MM.1S (cell line): ENCODE results near the gene PER1.

Experiments
- DNase-seq: peaks from one replicate; pipeline ENCODE4 v3.0.0-alpha.2; 2015
- H2AFZ ChIP-seq: fragments of 300-600 bp; sonication (generic); 2 replicates; pipeline ENCODE4 v1.6.0; 2016; ENCODE audit warnings: antibody characterized with exemption, low read length
- H3F3A ChIP-seq: fragments of 300-600 bp; sonication (generic); 2 replicates; pipeline ENCODE4 v1.6.1; 2016; ENCODE audit warnings: mild to moderate bottlenecking, antibody characterized with exemption, low read length, moderate library complexity, mixed read lengths; ENCODE audit not compliant: insufficient read depth
- H3K27ac ChIP-seq: fragments of 300-600 bp; sonication (generic); 2 replicates; pipeline ENCODE4 v1.5.1; 2016; ENCODE audit warnings: mild to moderate bottlenecking, low read length
- H3K27me3 ChIP-seq: fragments of 300-600 bp; sonication (generic); replicated peaks from 2 replicates; pipeline ENCODE4 v1.6.0; 2016; ENCODE audit warnings: low read length; ENCODE audit not compliant: insufficient read depth
- H3K36me3 ChIP-seq: fragments of 300-600 bp; sonication (generic); replicated peaks from 2 replicates; pipeline ENCODE4 v1.6.1; 2016; ENCODE audit warnings: mild to moderate bottlenecking, low read length, mixed read lengths; ENCODE audit not compliant: insufficient read depth
- H3K4me1 ChIP-seq: fragments of 300-600 bp; sonication (generic); 2 replicates; pipeline ENCODE4 v1.6.1; 2016; ENCODE audit warnings: low read length, mixed read lengths
- H3K4me2 ChIP-seq: fragments of 300-600 bp; sonication (generic); 2 replicates; pipeline ENCODE4 v1.6.0; 2016; ENCODE audit warnings: low read depth, low read length
- H3K4me3 ChIP-seq: fragments of 300-600 bp; sonication (generic); 2 replicates; pipeline ENCODE4 v1.5.1; 2016; ENCODE audit warnings: low read length, mixed read lengths
- H3K79me2 ChIP-seq: fragments of 300-600 bp; sonication (generic); 2 replicates; pipeline ENCODE4 v1.6.1; 2016; ENCODE audit warnings: mixed run types, low read length, mixed read lengths
- H3K9ac ChIP-seq: fragments of 300-600 bp; sonication (generic); 2 replicates; pipeline ENCODE4 v1.6.1; 2016; ENCODE audit warnings: low read length, mixed read lengths
- H3K9me2 ChIP-seq: fragments of 300-600 bp; sonication (generic); replicated peaks from 2 replicates; pipeline ENCODE4 v1.6.1; 2016; ENCODE audit warnings: mild to moderate bottlenecking, low read length, mixed read lengths; ENCODE audit not compliant: insufficient read depth
- H3K9me3 ChIP-seq: fragments of 300-600 bp; sonication (generic); replicated peaks from 2 replicates; pipeline ENCODE4 v1.6.1; 2016; ENCODE audit warnings: mild to moderate bottlenecking, low read length, mixed read lengths; ENCODE audit not compliant: insufficient read depth
- H4K20me1 ChIP-seq: fragments of 300-600 bp; sonication (generic); 2 replicates; pipeline ENCODE4 v1.6.1; 2016; ENCODE audit warnings: mild to moderate bottlenecking, low read length, moderate library complexity, mixed read lengths; ENCODE audit not compliant: insufficient read depth
- EZH2 ChIP-seq: fragments of 300-600 bp; sonication (generic); optimal IDR thresholded peaks from 2 replicates; pipeline ENCODE3; 2017; ENCODE audit warnings: low read depth, mild to moderate bottlenecking, antibody characterized with exemption, low read length, mixed read lengths
- EZH2phosphoT487 ChIP-seq: fragments of 300-600 bp; sonication (generic); IDR thresholded peaks from 2 replicates; pipeline ENCODE4 v1.6.1; 2018; ENCODE audit warnings: antibody characterized with exemption, low read length
- TF ChIP-seq, protein P1 (sequence below): fragments of 300-600 bp; sonication (generic); IDR thresholded peaks from 2 replicates; pipeline ENCODE4 v1.5.1; 2016; ENCODE audit warnings: antibody characterized with exemption, low read length, mixed read lengths

The PER1 gene

GRCh38 chr17:8147141-8147804 lies 4.9 kb downstream of the PER1 start:
- Histone ChIP-seq H3K4me2 (no peak overlapping the region), H3K9me2 (no peaks in the 10 kb centered on the region), H3K27ac (no peak overlapping the region), H3K27me3 (no peaks in the 10 kb centered on the region), H3K9ac (no peak overlapping the region), H3F3A (peaks cover 8% of the 10 kb centered on the region), H3K4me3 (no peak overlapping the region), H2AFZ (no peak overlapping the region), H3K36me3 (no peaks in the 10 kb centered on the region; the same call in 1 of the 2 replicates), H4K20me1 (no peaks in the 10 kb centered on the region), H3K79me2 (peaks cover 26% of the 10 kb centered on the region), H3K9me3 (no peaks in the 10 kb centered on the region), H3K4me1 (peaks cover 8% of the 10 kb centered on the region)
- TF ChIP-seq, protein P1, sequence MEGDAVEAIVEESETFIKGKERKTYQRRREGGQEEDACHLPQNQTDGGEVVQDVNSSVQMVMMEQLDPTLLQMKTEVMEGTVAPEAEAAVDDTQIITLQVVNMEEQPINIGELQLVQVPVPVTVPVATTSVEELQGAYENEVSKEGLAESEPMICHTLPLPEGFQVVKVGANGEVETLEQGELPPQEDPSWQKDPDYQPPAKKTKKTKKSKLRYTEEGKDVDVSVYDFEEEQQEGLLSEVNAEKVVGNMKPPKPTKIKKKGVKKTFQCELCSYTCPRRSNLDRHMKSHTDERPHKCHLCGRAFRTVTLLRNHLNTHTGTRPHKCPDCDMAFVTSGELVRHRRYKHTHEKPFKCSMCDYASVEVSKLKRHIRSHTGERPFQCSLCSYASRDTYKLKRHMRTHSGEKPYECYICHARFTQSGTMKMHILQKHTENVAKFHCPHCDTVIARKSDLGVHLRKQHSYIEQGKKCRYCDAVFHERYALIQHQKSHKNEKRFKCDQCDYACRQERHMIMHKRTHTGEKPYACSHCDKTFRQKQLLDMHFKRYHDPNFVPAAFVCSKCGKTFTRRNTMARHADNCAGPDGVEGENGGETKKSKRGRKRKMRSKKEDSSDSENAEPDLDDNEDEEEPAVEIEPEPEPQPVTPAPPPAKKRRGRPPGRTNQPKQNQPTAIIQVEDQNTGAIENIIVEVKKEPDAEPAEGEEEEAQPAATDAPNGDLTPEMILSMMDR: no peak
- TF ChIP-seq EZH2: no peak
- no peak for TF ChIP-seq EZH2phosphoT487
- no peak for DNase-seq

DNA sequence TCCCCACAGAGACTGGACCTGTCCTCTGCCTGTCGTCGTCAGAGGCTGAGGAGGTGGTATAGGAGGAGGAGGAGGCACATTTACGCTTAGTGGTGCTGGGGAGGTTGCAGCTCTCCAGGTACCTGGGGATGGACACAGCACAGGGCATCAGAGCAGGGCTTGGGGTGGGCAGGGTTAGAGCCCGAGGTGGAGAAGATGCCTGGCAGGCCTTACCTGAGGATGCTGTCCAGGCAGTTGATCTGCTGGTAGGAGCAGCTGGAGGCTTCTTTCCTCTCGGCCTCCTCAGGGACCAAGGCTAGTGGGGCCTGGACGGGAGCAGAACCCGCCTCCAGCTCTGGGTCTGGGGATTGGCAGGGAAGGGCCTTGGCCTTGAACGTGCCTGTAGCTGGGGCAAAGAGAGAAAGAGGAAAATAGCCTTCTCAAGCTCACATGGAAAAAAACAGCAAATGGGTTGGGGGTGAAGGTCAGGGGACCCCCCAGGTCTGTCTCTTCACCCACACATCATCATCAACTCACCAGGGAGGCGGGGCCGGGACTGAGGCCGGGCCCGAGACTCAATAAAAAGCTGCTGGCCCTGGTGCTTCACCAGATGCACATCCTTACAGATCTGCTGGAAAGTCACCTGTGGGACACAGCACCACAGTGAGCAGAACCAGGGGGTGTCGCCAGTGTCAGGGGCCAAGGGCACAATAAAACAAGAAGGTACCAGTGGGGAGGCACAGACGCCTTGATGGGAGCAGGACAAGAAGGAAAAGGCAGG lies 5.6 kb downstream of the PER1 start:
- H3K4me3 ChIP-seq: no peak overlapping the region
- H3K27me3 ChIP-seq: no peaks in the 10 kb centered on the region
- H2AFZ ChIP-seq: no peak overlapping the region
- peaks cover 8% of the 10 kb centered on the region for H3K4me1 ChIP-seq
- H3K27ac ChIP-seq: no peak overlapping the region
- DNase-seq: no peak
- no peak overlapping the region for H3K9ac ChIP-seq
- peaks cover 21% of the 10 kb centered on the region for H3K79me2 ChIP-seq
- TF ChIP-seq EZH2phosphoT487: no peak
- TF ChIP-seq, protein P1: no peak
- TF ChIP-seq EZH2: no peak
- peaks cover 3% of the 10 kb centered on the region for H3F3A ChIP-seq
- no peaks in the 10 kb centered on the region for H3K9me3 ChIP-seq
- no peaks in the 10 kb centered on the region for H4K20me1 ChIP-seq
- no peaks in the 10 kb centered on the region; the same call in 1 of the 2 replicates for H3K36me3 ChIP-seq
- no peak overlapping the region for H3K4me2 ChIP-seq
- H3K9me2 ChIP-seq: no peaks in the 10 kb centered on the region

GRCh38 chr17:8145811-8146210 lies 6.4 kb downstream of the PER1 start:
- Histone ChIP-seq H3F3A (no peaks in the 10 kb centered on the region), H3K9me2 (no peaks in the 10 kb centered on the region), H3K4me3 (no peak overlapping the region), H3K9me3 (no peaks in the 10 kb centered on the region), H3K4me1 (peaks cover 6% of the 10 kb centered on the region), H3K36me3 (no peaks in the 10 kb centered on the region; the same call in 1 of the 2 replicates), H3K9ac (no peak overlapping the region), H3K27me3 (no peaks in the 10 kb centered on the region), H4K20me1 (no peaks in the 10 kb centered on the region), H2AFZ (no peak overlapping the region), H3K79me2 (peaks cover 16% of the 10 kb centered on the region), H3K27ac (no peak overlapping the region), H3K4me2 (no peak overlapping the region)
- no peak for TF ChIP-seq EZH2
- no peak for TF ChIP-seq EZH2phosphoT487
- TF ChIP-seq, protein P1: no peak
- DNase-seq: no peak
